HepG2 (cell line): ENCODE data around the gene PTPN14. TPM values are rescaled to one million over a fixed set of nuclear protein-coding genes. Genes with fewer than 3 reads are reported as not detected.

Experiments used
- DMTF1 ChIP-seq: sonication (generic); formaldehyde crosslinking; IDR thresholded peaks from 2 replicates; pipeline ENCODE4 v1.4.0; 2020; ENCODE audit warnings: mild to moderate bottlenecking, missing genetic modification reagents
- KLF11 ChIP-seq: IDR thresholded peaks from 2 replicates; pipeline ENCODE4 v1.6.1; 2016; ENCODE audit warnings: missing compliant biosample characterization
- KMT2B ChIP-seq: IDR thresholded peaks from 2 replicates; pipeline ENCODE4 v1.6.1; 2016; ENCODE audit warnings: missing genetic modification reagents, missing compliant biosample characterization
- MEIS2 ChIP-seq: sonication (generic); formaldehyde crosslinking; IDR thresholded peaks from 2 replicates; pipeline ENCODE4 v1.9.0; 2021; ENCODE audit warnings: mild to moderate bottlenecking, missing genetic modification reagents
- NBN ChIP-seq: fragments of 450-650 bp; conservative IDR thresholded peaks from 2 replicates; pipeline ENCODE4 v1.6.1; 2017
- PAF1 ChIP-seq: IDR thresholded peaks from 2 replicates; pipeline ENCODE4 v1.6.1; 2016; ENCODE audit warnings: missing genetic modification reagents, missing compliant biosample characterization
- PHF5A ChIP-seq: IDR thresholded peaks from one replicate; pipeline ENCODE4 v1.6.1; 2018; ENCODE audit warnings: low read depth, missing genetic modification reagents; ENCODE audit not compliant: unreplicated experiment
- REPIN1 ChIP-seq: sonication (generic); formaldehyde crosslinking; IDR thresholded peaks from 2 replicates; pipeline ENCODE4 v1.8.0; 2022; ENCODE audit warnings: missing genetic modification reagents, low read depth, mild to moderate bottlenecking, borderline replicate concordance
- TFDP2 ChIP-seq: sonication (generic); formaldehyde crosslinking; IDR thresholded peaks from 2 replicates; pipeline ENCODE4 v1.4.0; 2020; ENCODE audit warnings: missing genetic modification reagents
- THAP9 ChIP-seq: sonication (generic); formaldehyde crosslinking; IDR thresholded peaks from 2 replicates; pipeline ENCODE4; 2020; ENCODE audit warnings: missing genetic modification reagents, mild to moderate bottlenecking, borderline replicate concordance
- WIZ ChIP-seq: sonication (generic); formaldehyde crosslinking; IDR thresholded peaks from 2 replicates; pipeline ENCODE4 v1.5.1; 2020; ENCODE audit warnings: mild to moderate bottlenecking, missing genetic modification reagents
- ZNF225 ChIP-seq: sonication (generic); formaldehyde crosslinking; IDR thresholded peaks from 2 replicates; pipeline ENCODE4 v1.4.0; 2020; ENCODE audit warnings: mild to moderate bottlenecking, missing genetic modification reagents
- ZNF256 ChIP-seq: sonication (generic); formaldehyde crosslinking; conservative IDR thresholded peaks from 2 replicates; pipeline ENCODE4 v1.4.0; 2020; ENCODE audit warnings: missing genetic modification reagents
- ZNF30 ChIP-seq: sonication (generic); formaldehyde crosslinking; IDR thresholded peaks from 2 replicates; pipeline ENCODE4 v1.5.0; 2020; ENCODE audit warnings: mild to moderate bottlenecking, missing genetic modification reagents
- ZNF337 ChIP-seq: sonication (generic); formaldehyde crosslinking; IDR thresholded peaks from 2 replicates; pipeline ENCODE4 v1.5.1; 2020; ENCODE audit warnings: missing genetic modification reagents, low read depth, mild to moderate bottlenecking, borderline replicate concordance
- ZNF33B ChIP-seq: sonication (generic); formaldehyde crosslinking; IDR thresholded peaks from 2 replicates; pipeline ENCODE4 v1.5.1; 2020; ENCODE audit warnings: mild to moderate bottlenecking, missing genetic modification reagents
- ZNF550 ChIP-seq: sonication (generic); formaldehyde crosslinking; IDR thresholded peaks from 2 replicates; pipeline ENCODE4 v1.4.0; 2020; ENCODE audit warnings: mild to moderate bottlenecking, missing genetic modification reagents, borderline replicate concordance
- ZNF737 ChIP-seq: sonication (generic); formaldehyde crosslinking; IDR thresholded peaks from 2 replicates; pipeline ENCODE4 v1.5.0; 2020; ENCODE audit warnings: missing genetic modification reagents, mild to moderate bottlenecking, borderline replicate concordance
- ZNF746 ChIP-seq: sonication (generic); formaldehyde crosslinking; IDR thresholded peaks from 2 replicates; pipeline ENCODE4 v1.8.0; 2022; ENCODE audit warnings: mild to moderate bottlenecking, missing genetic modification reagents
- ZNF792 ChIP-seq: IDR thresholded peaks from 2 replicates; pipeline ENCODE4 v1.6.1; 2016
- polyA plus RNA-seq, 8 experiments: library from polyadenylated mRNA; depleted of rRNA in 3 of 8; stranded (reverse) in 7 of 8; unstranded in 1 of 8; fragments of >200 nt; fragmentation: Illumina TruSeq in 4 of 8; extraction: Trizol in 4 of 8; gene quantifications; 2 replicates each; pipeline versions ENCODE4 v1.2.1 to v1.2.3, GENCODE V29; 2011 to 2016; ENCODE audit warnings: low read depth in 4 of 8, missing spikeins in 1 of 8, mixed read lengths in 1 of 8; ENCODE audit not compliant: insufficient read depth in 1 of 8
- total RNA-seq, 5 experiments: library from RNA; depleted of rRNA; stranded (reverse); fragments of >200 nt; fragmentation: Illumina TruSeq; extraction: Trizol; gene quantifications; 2 replicates each; pipeline ENCODE4 v1.2.3, GENCODE V29; 2016; ENCODE audit warnings: low read depth in 1 of 5

The PTPN14 gene
- total and polyA plus RNA-seq, 2 of the 13 experiments (the other 11 are each of a cell fraction or from before 2014, with no cell fraction given): 3.9 to 4.7 TPM

DNA sequence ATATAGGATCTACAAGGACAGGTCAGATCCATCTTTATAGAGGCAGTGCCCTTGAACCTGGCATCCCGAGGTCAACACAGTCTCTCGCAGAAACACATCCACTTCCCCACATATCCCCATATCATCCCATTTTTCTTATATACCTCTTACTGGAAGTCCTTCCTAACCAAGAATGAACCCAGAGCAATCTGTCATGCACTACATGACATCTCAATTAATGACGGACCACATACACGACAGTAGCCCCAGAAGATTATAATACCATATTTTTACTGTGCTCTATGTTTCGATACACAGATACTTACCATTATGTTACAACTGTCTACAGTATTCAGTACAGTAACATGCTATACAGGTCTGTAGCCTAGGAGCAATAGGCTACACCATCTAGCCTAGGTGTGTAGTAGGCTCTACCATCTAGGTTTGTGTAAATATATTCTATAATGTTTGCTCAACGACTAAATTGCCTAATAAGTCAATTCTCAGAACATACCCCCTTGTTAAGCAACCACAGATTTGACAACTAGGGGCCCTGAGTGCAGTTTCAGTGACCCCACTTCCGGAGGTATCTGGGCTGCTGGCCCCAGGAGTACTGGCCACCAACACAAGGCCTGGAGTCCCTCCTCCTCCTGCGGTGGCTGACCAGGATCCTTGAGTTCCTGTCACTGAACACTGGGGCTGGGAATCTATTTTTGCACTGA, 28.1 kb downstream of the PTPN14 start (continued):
- TF ChIP-seq TFDP2 (no peak), KMT2B (CRISPR knock-in tag) (no peak), PAF1 (no peak), DMTF1 (CRISPR knock-in tag) (no peak), ZNF30 (CRISPR knock-in tag) (no peak), KLF11 (CRISPR knock-in tag) (no peak), PHF5A (no peak), ZNF256 (CRISPR knock-in tag) (no peak), ZNF225 (CRISPR knock-in tag) (no peak), ZNF337 (CRISPR knock-in tag) (no peak), ZNF550 (CRISPR knock-in tag) (no peak), WIZ (CRISPR knock-in tag) (no peak), MEIS2 (CRISPR knock-in tag) (no peak), REPIN1 (no peak), THAP9 (CRISPR knock-in tag) (no peak), ZNF33B (no peak), ZNF737 (no peak), ZNF792 (CRISPR knock-in tag) (0 out of 2 replicates have a peak, but pooled peaks have one; percentile 68), ZNF746 (CRISPR knock-in tag) (no peak), NBN (no peak)
